Measurements from ENCODE around the gene MMP15. TPM values are rescaled to one million over a fixed set of nuclear protein-coding genes. Genes with fewer than 3 reads are reported as not detected.

MMP15 gene
- total and polyA plus RNA-seq, 8 donors, result 8.1 to 140 (median 22.2) TPM

- Histone ChIP-seq H3K4me3 (peak overlapping the region; percentile 60 to 84 (median 73)), H3K9me3 (no peaks in the 10 kb centered on the region), H3K27me3 (no peaks in the 10 kb centered on the region), H3K4me1 (peaks cover 20 to 56% (median 46%) of the 10 kb centered on the region in 4 donors), H3K36me3 (peaks cover 26 to 51% (median 49%) of the 10 kb centered on the region in 4 donors), H3K27ac (peak overlapping the region; percentile 75 to 94 (median 90))
- no peak for TF ChIP-seq POLR2A (IDR thresholded peaks at IDR 0.05)
- TF ChIP-seq, protein P1, sequence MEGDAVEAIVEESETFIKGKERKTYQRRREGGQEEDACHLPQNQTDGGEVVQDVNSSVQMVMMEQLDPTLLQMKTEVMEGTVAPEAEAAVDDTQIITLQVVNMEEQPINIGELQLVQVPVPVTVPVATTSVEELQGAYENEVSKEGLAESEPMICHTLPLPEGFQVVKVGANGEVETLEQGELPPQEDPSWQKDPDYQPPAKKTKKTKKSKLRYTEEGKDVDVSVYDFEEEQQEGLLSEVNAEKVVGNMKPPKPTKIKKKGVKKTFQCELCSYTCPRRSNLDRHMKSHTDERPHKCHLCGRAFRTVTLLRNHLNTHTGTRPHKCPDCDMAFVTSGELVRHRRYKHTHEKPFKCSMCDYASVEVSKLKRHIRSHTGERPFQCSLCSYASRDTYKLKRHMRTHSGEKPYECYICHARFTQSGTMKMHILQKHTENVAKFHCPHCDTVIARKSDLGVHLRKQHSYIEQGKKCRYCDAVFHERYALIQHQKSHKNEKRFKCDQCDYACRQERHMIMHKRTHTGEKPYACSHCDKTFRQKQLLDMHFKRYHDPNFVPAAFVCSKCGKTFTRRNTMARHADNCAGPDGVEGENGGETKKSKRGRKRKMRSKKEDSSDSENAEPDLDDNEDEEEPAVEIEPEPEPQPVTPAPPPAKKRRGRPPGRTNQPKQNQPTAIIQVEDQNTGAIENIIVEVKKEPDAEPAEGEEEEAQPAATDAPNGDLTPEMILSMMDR (IDR thresholded peaks at IDR 0.05), result no peak
- TF ChIP-seq EP300 (IDR thresholded peaks at IDR 0.05), result no peak
- peak in 1 of 2 donors; percentile 49 for DNase-seq
- WGBS, 5 donors, result 11 to 24% (median 17%) methylated on average over 6 of the region's 6 CpGs
- intact Hi-C loops (cut with DNase I; ENCODE audit: low total_unique reads), result loop anchor here (5.0 kb wide), 1 partner anchor 97 kb away; no protein-coding TSS in a partner anchor
Observed at GRCh38 chr16:57999366-57999970, 26.1 kb upstream of the MMP15 start.

DNA sequence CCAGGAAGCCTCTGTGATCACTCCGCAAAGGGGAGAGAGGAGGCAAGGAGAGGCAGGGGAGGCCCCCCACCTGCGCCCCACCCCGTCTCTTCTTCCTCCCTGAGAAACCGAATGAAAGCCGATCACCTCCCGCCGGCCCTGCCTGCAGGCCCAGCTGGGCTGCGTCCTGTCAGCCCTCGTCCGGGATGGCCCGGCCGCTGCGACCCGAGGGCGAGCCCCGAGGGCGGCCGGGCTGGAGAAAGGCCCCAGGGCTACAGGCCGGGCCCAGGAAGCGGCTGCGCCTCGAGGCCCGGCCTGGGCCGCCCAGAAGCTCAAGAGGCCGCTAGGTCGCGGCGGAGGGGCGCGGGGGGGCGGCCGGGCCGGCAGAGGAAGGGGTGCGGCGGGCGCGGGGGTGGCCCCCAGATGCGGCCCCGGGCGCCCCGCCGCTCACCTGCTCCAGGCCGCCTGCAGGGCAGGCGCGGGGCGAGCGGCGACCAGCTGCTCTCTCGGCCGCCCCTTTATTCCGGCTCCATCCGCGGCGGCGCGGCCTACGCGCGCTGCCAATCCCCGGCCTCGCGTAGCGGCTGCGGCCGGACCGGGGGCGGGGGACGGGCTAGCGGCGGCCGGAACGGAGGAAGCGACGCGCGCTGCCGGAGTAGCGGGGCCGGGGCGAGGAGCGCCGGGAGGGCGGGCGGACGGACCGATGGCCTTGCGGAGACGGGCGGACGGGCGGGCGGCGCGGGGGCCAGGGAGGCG lies 25.4 kb upstream of the MMP15 start, which contains the start of gene ZNF319:
ZNF319 (minus strand) TSS at position 702 of the 735 bp plus-strand sequence. CDS start 2,407 bp downstream, outside the sequence.
- H3K4me3 ChIP-seq, result peak within 1 kb of the TSS; percentile 60 to 84 (median 73)
- H3K27ac ChIP-seq, result peak within 1 kb of the TSS; percentile 88 to 94 (median 92)
- DNase-seq, result no peak
- WGBS, 5 donors, result 0 to 3% (median 1%) methylated on average over 10 to 94 of the region's 95 CpGs
- peaks cover 25 to 56% (median 48%) of the 10 kb centered on the region in 4 donors for H3K4me1 ChIP-seq
- no peaks in the 10 kb centered on the region for H3K27me3 ChIP-seq
- TF ChIP-seq, protein P1 (IDR thresholded peaks at IDR 0.05), result no peak
- TF ChIP-seq POLR2AphosphoS5 (IDR thresholded peaks at IDR 0.05), result peak in 1 of 3 donors; percentile 35
- intact Hi-C loops (cut with DNase I; ENCODE audit: low total_unique reads), result loop anchor here (5.0 to 10.0 kb wide), 2 partner anchors 98 to 245 kb away; no protein-coding TSS in a partner anchor
- H3K36me3 ChIP-seq, result peaks cover 26 to 48% (median 45%) of the 10 kb centered on the region in 4 donors
- no peaks in the 10 kb centered on the region for H3K9me3 ChIP-seq

DNA sequence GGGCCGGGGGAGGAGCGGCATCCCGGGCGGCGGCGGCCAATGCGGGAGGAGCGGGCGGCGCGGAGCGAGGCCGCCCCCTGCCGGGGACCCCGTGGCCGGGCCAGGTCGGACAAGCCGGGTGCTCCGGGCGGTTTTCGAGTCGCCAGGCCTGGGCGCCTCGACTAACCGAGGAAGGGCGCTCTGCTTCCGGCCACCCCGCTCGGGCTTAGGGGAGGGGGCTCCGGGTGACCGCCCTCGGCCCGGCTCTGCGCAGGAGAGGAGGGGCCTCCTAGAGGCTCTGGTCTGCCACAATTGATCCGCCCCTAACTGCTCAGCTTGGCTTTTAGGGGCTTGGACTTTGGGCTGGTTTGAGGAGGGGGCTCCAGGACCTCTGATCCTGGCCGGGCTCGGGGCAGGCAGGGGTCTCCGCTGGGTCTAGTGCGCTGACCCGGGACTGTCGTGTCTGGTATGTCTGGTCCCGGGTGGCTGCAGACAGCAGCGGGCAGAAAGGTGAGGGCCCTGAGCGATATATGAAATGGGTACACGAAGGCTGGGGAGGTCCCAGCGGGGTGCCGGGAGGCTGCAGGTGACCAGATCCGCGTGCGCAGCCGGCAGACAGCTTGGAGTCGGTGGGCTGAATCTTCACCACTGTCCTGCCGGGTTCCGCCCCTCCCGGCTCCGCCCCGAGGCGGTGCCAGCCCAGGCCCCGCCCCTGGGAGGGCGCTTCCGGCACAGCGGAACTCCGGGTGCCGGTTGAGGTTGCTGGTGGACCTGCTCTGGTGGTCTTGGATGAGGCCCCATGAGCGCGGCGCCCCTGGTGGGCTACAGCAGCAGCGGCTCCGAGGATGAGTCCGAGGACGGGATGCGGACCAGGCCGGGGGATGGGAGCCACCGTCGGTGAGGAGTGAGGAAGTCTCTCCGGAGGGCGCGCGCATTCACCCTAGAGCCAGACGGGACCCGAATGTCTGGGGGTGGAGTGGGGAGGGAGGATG lies 24.6 kb upstream of the MMP15 start, which contains the start of gene USB1:
USB1 (plus strand) TSS at position 702 of the 971 bp plus-strand sequence; CDS start at position 779, 77 bp downstream.
- Histone ChIP-seq H3K4me3 (peak within 1 kb of the TSS; percentile 60 to 84 (median 73)), H3K9me3 (no peaks in the 10 kb centered on the region), H3K27me3 (no peaks in the 10 kb centered on the region), H3K27ac (peak within 1 kb of the TSS; percentile 88 to 94 (median 92)), H3K36me3 (peaks cover 21 to 44% (median 38%) of the 10 kb centered on the region in 4 donors), H3K4me1 (peaks cover 25 to 51% (median 44%) of the 10 kb centered on the region in 4 donors)
- 0 to 1% (median 0%) methylated on average over 27 to 81 of the region's 81 CpGs for WGBS, 5 donors
- peak; percentile 89 to 95 for DNase-seq
- TF ChIP-seq POLR2A (IDR thresholded peaks at IDR 0.05) (no peak), EP300 (IDR thresholded peaks at IDR 0.05) (no peak), POLR2AphosphoS5 (IDR thresholded peaks at IDR 0.05) (peak in 2 of 3 donors; percentile 72 to 87)
- TF ChIP-seq, protein P1 (IDR thresholded peaks at IDR 0.05), result peak in 5 of 7 experiments; percentile 26 to 88 (median 61)
- intact Hi-C loops (cut with DNase I; ENCODE audit: low total_unique reads), result loop anchor here (10.0 kb wide), 1 partner anchor 246 kb away; no protein-coding TSS in a partner anchor

Measured in stomach (tissue), 9 donors.